Body of pancreas (tissue), 4 donors: ENCODE results near the gene NEU3. TPM values are rescaled to one million over a fixed set of nuclear protein-coding genes. Genes with fewer than 3 reads are reported as not detected.

Source experiments
- ATAC-seq: fragments of 150-250 bp; one replicate; pipeline ENCODE4 v1.9.1; 2016
- DNase-seq, 4 donors: peaks; one replicate each; pipeline ENCODE4 v3.0.0-alpha.2; 2019
- H3K27ac ChIP-seq, 4 donors: fragments of 200-600 bp; sonication (generic); 1 replicate in 3 of 4; 2 replicates in 1 of 4; pipeline versions ENCODE4 v1.5.1 to v1.6.1; 2016 to 2019; ENCODE audit warnings: mild to moderate bottlenecking in 1 of 4, mixed read lengths in 1 of 4, moderate library complexity in 1 of 4
- H3K27me3 ChIP-seq, 2 donors: fragments of 200-600 bp; sonication (generic); one replicate each; pipeline ENCODE4 v1.6.0; 2016; ENCODE audit warnings: mild to moderate bottlenecking in 1 of 2
- H3K36me3 ChIP-seq, 2 donors: fragments of 200-600 bp; sonication (generic); replicated peaks in 1 of 2; 2 replicates each; pipeline ENCODE4 v1.5.1; 2016; ENCODE audit warnings: low read depth in 2 of 2; ENCODE audit not compliant: insufficient read depth in 1 of 2
- H3K4me1 ChIP-seq: fragments of 200-600 bp; sonication (generic); one replicate; pipeline ENCODE4 v1.6.0; 2016
- H3K4me3 ChIP-seq, 2 donors: fragments of 200-600 bp; sonication (generic); 1 replicate in 1 of 2; 2 replicates in 1 of 2; pipeline ENCODE4 v1.5.1; 2016 to 2019
- H3K9me3 ChIP-seq, 3 donors: fragments of 200-600 bp; sonication (generic); 1 replicate in 2 of 3; 2 replicates in 1 of 3; pipeline ENCODE4 v1.5.1; 2016
- CTCF ChIP-seq, 7 experiments: fragments of 450-650 bp in 4 of 7; fragments of 200-600 bp in 3 of 7; sonication (generic) in 3 of 7; IDR thresholded peaks; one replicate each; pipeline ENCODE4 v1.5.1; 2016 to 2019; ENCODE audit warnings: antibody characterized with exemption in 7 of 7
- POLR2A ChIP-seq, 3 donors: fragments of 450-650 bp; IDR thresholded peaks; one replicate each; pipeline ENCODE4 v1.6.1; 2016; ENCODE audit warnings: antibody characterized with exemption in 3 of 3, mild to moderate bottlenecking in 2 of 3
- WGBS, 2 donors: methylation state at CpG; one replicate each; pipeline ENCODE4 v1.1.5; 2017; 5-methylcytosine and 5-hydroxymethylcytosine counted together
- intact Hi-C: fragments of 100-400 bp; cut with DNase I; formaldehyde crosslinking; loops from one replicate; pipeline ENCODE4 v1.15.1; 2023
- total RNA-seq, 2 donors: library from RNA; depleted of rRNA; stranded (reverse); fragments of >200 nt; gene quantifications; one replicate each; pipeline ENCODE4 v1.1.0, GENCODE V29; 2016

The NEU3 gene, protein sequence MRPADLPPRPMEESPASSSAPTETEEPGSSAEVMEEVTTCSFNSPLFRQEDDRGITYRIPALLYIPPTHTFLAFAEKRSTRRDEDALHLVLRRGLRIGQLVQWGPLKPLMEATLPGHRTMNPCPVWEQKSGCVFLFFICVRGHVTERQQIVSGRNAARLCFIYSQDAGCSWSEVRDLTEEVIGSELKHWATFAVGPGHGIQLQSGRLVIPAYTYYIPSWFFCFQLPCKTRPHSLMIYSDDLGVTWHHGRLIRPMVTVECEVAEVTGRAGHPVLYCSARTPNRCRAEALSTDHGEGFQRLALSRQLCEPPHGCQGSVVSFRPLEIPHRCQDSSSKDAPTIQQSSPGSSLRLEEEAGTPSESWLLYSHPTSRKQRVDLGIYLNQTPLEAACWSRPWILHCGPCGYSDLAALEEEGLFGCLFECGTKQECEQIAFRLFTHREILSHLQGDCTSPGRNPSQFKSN
- 1 to 10 TPM; 1.6 to 8.6 TPM for total RNA-seq

GRCh38 chr11:74988541-74989259, at the start of gene NEU3:
NEU3 (plus strand) TSS chr11:74988933; CDS start chr11:74989061, 128 bp downstream.
- 0 to 1% methylated on average over 30 to 45 of the region's 46 CpGs for WGBS, 2 donors
- Histone ChIP-seq H3K4me1 (peaks cover 22% of the 10 kb centered on the region), H3K27me3 (no peaks in the 10 kb centered on the region), H3K4me3 (peak within 1 kb of the TSS; percentile 71 to 86), H3K9me3 (no peaks in the 10 kb centered on the region), H3K36me3 (no peaks in the 10 kb centered on the region), H3K27ac (peak within 1 kb of the TSS; percentile 71 to 86 (median 79))
- peak; percentile 93 for ATAC-seq
- intact Hi-C loops: no loop called here
- TF ChIP-seq CTCF (IDR thresholded peaks at IDR 0.05) (no peak), POLR2A (IDR thresholded peaks at IDR 0.05) (peak in 2 of 3 donors; percentile 56 to 59)
- DNase-seq: peak; percentile 80 to 87 (median 84)

GRCh38 chr11:74941492-74941891, 47.2 kb upstream of the NEU3 start:
- no peak overlapping the region for H3K27ac ChIP-seq
- TF ChIP-seq CTCF (IDR thresholded peaks at IDR 0.05) (no peak), POLR2A (IDR thresholded peaks at IDR 0.05) (no peak)
- intact Hi-C loops: no loop called here

GRCh38 chr11:74942073-74942759, 46.5 kb upstream of the NEU3 start:
- 86 to 90% methylated on average over 5 of the region's 5 CpGs for WGBS, 2 donors
- no peak overlapping the region for H3K4me3 ChIP-seq
- no peak overlapping the region for H3K27ac ChIP-seq
- intact Hi-C loops: no loop called here
- peaks cover 0 to 2% of the 10 kb centered on the region in 2 donors for H3K36me3 ChIP-seq
- TF ChIP-seq POLR2A (IDR thresholded peaks at IDR 0.05) (no peak), CTCF (IDR thresholded peaks at IDR 0.05) (no peak)
- no peaks in the 10 kb centered on the region for H3K9me3 ChIP-seq
- ATAC-seq (no peak), DNase-seq (no peak)
- H3K4me1 ChIP-seq: no peaks in the 10 kb centered on the region
- H3K27me3 ChIP-seq: no peaks in the 10 kb centered on the region

More at GRCh38 chr11:74941492-74941891, 47.2 kb upstream of the NEU3 start:
- no peak for DNase-seq
- Histone ChIP-seq H3K4me3 (no peak overlapping the region), H3K9me3 (no peaks in the 10 kb centered on the region), H3K36me3 (peaks cover 3 to 6% of the 10 kb centered on the region in 2 donors), H3K4me1 (no peaks in the 10 kb centered on the region), H3K27me3 (no peaks in the 10 kb centered on the region)
- ATAC-seq: no peak

- H3K36me3 ChIP-seq: no peaks in the 10 kb centered on the region
- no peak for DNase-seq
- H3K27me3 ChIP-seq: no peaks in the 10 kb centered on the region
- peaks cover 42% of the 10 kb centered on the region for H3K4me1 ChIP-seq
- no peaks in the 10 kb centered on the region for H3K9me3 ChIP-seq
- TF ChIP-seq CTCF (IDR thresholded peaks at IDR 0.05): no peak
- no peak for TF ChIP-seq POLR2A (IDR thresholded peaks at IDR 0.05)
- peak overlapping the region; percentile 77 to 88 (median 84) for H3K27ac ChIP-seq
- intact Hi-C loops: no loop called here
- ATAC-seq: peak; percentile 14
- 0% methylated on average over 9 of the region's 9 CpGs for WGBS, 2 donors
- H3K4me3 ChIP-seq: peak overlapping the region; percentile 88 to 98
These were observed 40.2 kb upstream of the NEU3 start for GRCh38 chr11:74948546-74948897.
